Activated T-cell treated with anti-CD3 and anti-CD28 coated beads, Interleukin-2, amount 50 U/mL, for 48 hours (primary cell): ENCODE data around the gene KANK3.
"Not testable (repeated sequence)": the region's sequence is repeated elsewhere in the genome, so short reads cannot be mapped to it uniquely, and the experiment has no call there.

Experiments used
- DNase-seq, 2 experiments: peaks; one replicate each; pipeline ENCODE4 v3.0.0-alpha.2; 2020

KANK3 gene

GRCh38 chr19:8316351-8317125, 26.5 kb downstream of the KANK3 start:
- DNase-seq, result no peak

- not testable (repeated sequence) for DNase-seq
Observed at GRCh38 chr19:8314981-8315640, 28.0 kb downstream of the KANK3 start.

- no peak for DNase-seq
Observed at GRCh38 chr19:8311461-8312260, 31.4 kb downstream of the KANK3 start.

- no peak for DNase-seq
Observed at GRCh38 chr19:8310342-8311055, 32.6 kb downstream of the KANK3 start.

- DNase-seq, result no peak
Observed at GRCh38 chr19:8308891-8309291, 34.2 kb downstream of the KANK3 start.

- DNase-seq, result peak; percentile 92 to 93
Observed at GRCh38 chr19:8307965-8308866, 34.8 kb downstream of the KANK3 start, which contains the start of gene CD320. Gene CD320 (minus strand): TSS chr19:8308358. CDS start chr19:8308290, 68 bp downstream.

GRCh38 chr19:8307400-8307964, 35.6 kb downstream of the KANK3 start:
- DNase-seq, result no peak

- DNase-seq, result no peak
Observed at GRCh38 chr19:8306235-8307054, 36.6 kb downstream of the KANK3 start.

- peak in 1 of 2 experiments; percentile 13 for DNase-seq
Observed at GRCh38 chr19:8305798-8306197, 37.3 kb downstream of the KANK3 start.

- peak; percentile 59 to 65 for DNase-seq
Observed at GRCh38 chr19:8304841-8305621, 38.0 kb downstream of the KANK3 start.

- peak; percentile 14 for DNase-seq
Observed at GRCh38 chr19:8302734-8303133, 40.3 kb downstream of the KANK3 start.

- peak in 1 of 2 experiments; percentile 10 for DNase-seq
Observed at GRCh38 chr19:8302357-8302691, 40.7 kb downstream of the KANK3 start.

- DNase-seq, result not testable (repeated sequence)
Observed at GRCh38 chr19:8291337-8291736, 51.7 kb downstream of the KANK3 start.

GRCh38 chr19:8276508-8276907, 66.6 kb downstream of the KANK3 start:
- DNase-seq, result not testable (repeated sequence)
